Esophagus muscularis mucosa (tissue), 3 donors: Measurements from ENCODE around the gene C22orf15.
A peak's percentile ranks its signal among the peaks of the same experiment; 100 is the strongest.

Source experiments
- CTCF ChIP-seq, 3 experiments: fragments of 200-600 bp in 2 of 3; fragments of 450-650 bp in 1 of 3; sonication (generic) in 2 of 3; IDR thresholded peaks; one replicate each; pipeline ENCODE4 v1.5.1; 2017 to 2019; ENCODE audit warnings: antibody characterized with exemption in 3 of 3, mild to moderate bottlenecking in 2 of 3, moderate library complexity in 1 of 3
- POLR2AphosphoS5 ChIP-seq, 2 donors: sonication (generic); formaldehyde crosslinking; IDR thresholded peaks; one replicate each; pipeline ENCODE4 v1.6.1; 2017; ENCODE audit warnings: antibody characterized with exemption in 2 of 2

DNA sequence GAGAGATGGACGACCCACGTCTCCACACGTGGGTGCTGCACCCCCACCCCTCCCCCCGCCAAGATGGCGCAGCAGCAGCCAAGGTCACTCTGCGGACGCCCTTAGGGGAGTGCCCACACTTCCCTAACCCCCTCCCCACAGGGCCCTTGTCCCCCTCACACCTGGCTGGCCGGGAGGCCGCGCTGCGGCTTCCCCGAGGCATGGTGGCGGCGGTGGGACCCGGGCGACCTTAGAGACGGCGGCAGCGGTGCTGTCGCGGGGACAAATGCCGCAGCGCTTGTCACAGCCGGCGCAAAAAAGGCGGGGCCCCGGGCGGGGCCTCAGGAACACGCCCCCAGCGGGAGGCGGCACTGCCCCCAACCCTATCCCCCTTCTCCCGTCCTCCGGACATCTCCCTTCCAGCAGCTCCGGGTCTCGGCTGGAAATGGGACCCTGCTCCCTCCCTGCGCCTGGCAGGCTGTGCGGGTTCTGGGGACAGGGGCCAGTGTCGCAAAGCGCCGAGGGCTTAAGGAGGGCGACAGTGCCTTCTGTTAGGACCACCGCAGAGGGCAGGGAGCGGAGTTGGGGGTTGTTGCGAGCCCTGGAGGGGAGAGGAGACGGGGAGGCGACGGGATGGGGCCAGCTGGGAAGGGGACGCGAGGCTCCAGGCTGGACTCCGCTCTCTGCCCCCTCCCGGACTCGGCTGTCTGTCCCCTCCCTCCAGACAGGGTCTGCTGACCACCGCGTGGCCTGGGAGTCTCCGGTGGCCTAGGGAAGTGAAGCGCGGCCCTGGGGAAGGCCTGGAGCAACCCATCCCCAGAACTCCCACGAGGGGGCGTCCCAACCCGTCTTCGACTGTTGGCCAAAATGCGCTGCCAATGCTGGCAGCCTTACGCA, 5.1 kb downstream of the C22orf15 start, which contains the start of gene CHCHD10:
- TF ChIP-seq CTCF (IDR thresholded peaks at IDR 0.05) (peak; percentile 79 to 89 (median 86)), POLR2AphosphoS5 (IDR thresholded peaks at IDR 0.05) (peak; percentile 53 to 79)
